Trophoblast cell (in vitro differentiated cells and primary cell): Measurements from ENCODE around the gene PHF12.

Experiments used
- DNase-seq, 2 donors: peaks; one replicate each; pipeline ENCODE4 v3.0.0-alpha.2; 2016
- H2AFZ ChIP-seq: 2 replicates; pipeline ENCODE4 v1.6.1; 2013; ENCODE audit warnings: low read length, moderate library complexity, mild to moderate bottlenecking; ENCODE audit not compliant: insufficient read depth, poor library complexity
- H2AK5ac ChIP-seq: 2 replicates; pipeline ENCODE4 v1.6.1; 2013; ENCODE audit warnings: mild to moderate bottlenecking, low read length
- H2BK120ac ChIP-seq: 2 replicates; pipeline ENCODE4 v1.6.1; 2013; ENCODE audit warnings: low read length, mild to moderate bottlenecking, moderate library complexity; ENCODE audit not compliant: insufficient read depth, poor library complexity
- H2BK12ac ChIP-seq: 2 replicates; pipeline ENCODE4 v1.6.1; 2013; ENCODE audit warnings: mild to moderate bottlenecking, low read length, moderate library complexity
- H2BK5ac ChIP-seq: 2 replicates; pipeline ENCODE4 v1.6.1; 2013; ENCODE audit warnings: low read length, low read depth, moderate library complexity, mild to moderate bottlenecking; ENCODE audit not compliant: poor library complexity
- H3K14ac ChIP-seq: 2 replicates; pipeline ENCODE4 v1.6.1; 2013; ENCODE audit warnings: mild to moderate bottlenecking, low read length
- H3K18ac ChIP-seq: 2 replicates; pipeline ENCODE4 v1.6.1; 2013; ENCODE audit warnings: mild to moderate bottlenecking, low read length
- H3K23ac ChIP-seq: 2 replicates; pipeline ENCODE4 v1.6.1; 2013; ENCODE audit warnings: low read length
- H3K27ac ChIP-seq: 2 replicates; pipeline ENCODE4 v1.5.1; 2013; ENCODE audit warnings: low read depth, mild to moderate bottlenecking, inconsistent platforms, low read length, moderate library complexity
- H3K27me3 ChIP-seq: 2 replicates; pipeline ENCODE4 v1.6.1; 2013; ENCODE audit warnings: inconsistent platforms, mild to moderate bottlenecking, low read length, moderate library complexity; ENCODE audit not compliant: insufficient read depth
- H3K36me3 ChIP-seq, 2 experiments: 1 replicate in 1 of 2; 2 replicates in 1 of 2; pipeline ENCODE4 v1.6.1; 2013; ENCODE audit warnings: low read length in 2 of 2, mild to moderate bottlenecking in 2 of 2, moderate library complexity in 1 of 2; ENCODE audit not compliant: insufficient read depth in 2 of 2, control insufficient read depth in 1 of 2
- H3K4ac ChIP-seq: 2 replicates; pipeline ENCODE4 v1.6.1; 2013; ENCODE audit warnings: low read depth, mild to moderate bottlenecking, low read length, moderate library complexity
- H3K4me1 ChIP-seq, 2 experiments: 1 replicate in 1 of 2; 2 replicates in 1 of 2; pipeline ENCODE4 v1.6.1; 2013; ENCODE audit warnings: low read length in 2 of 2, mild to moderate bottlenecking in 2 of 2, moderate library complexity in 1 of 2; ENCODE audit not compliant: insufficient read depth in 2 of 2, control insufficient read depth in 1 of 2
- H3K4me2 ChIP-seq: 2 replicates; pipeline ENCODE4 v1.6.1; 2013; ENCODE audit warnings: inconsistent platforms, mild to moderate bottlenecking, low read length, moderate library complexity
- H3K4me3 ChIP-seq: 2 replicates; pipeline ENCODE4 v1.5.1; 2013; ENCODE audit warnings: mild to moderate bottlenecking, low read depth, low read length, inconsistent platforms
- H3K79me1 ChIP-seq: one replicate; pipeline ENCODE4 v1.6.1; 2013; ENCODE audit warnings: low read length
- H3K79me2 ChIP-seq: 2 replicates; pipeline ENCODE4 v1.6.1; 2013; ENCODE audit warnings: low read length, mild to moderate bottlenecking; ENCODE audit not compliant: control insufficient read depth, insufficient read depth, poor library complexity
- H3K9ac ChIP-seq: 2 replicates; pipeline ENCODE4 v1.6.1; 2013; ENCODE audit warnings: mild to moderate bottlenecking, low read length
- H3K9me3 ChIP-seq: 2 replicates; pipeline ENCODE4 v1.6.1; 2013; ENCODE audit warnings: low read depth, mild to moderate bottlenecking, control low read depth, inconsistent platforms, low read length; ENCODE audit not compliant: insufficient read depth
- H4K12ac ChIP-seq: 2 replicates; pipeline ENCODE4 v1.6.1; 2013; ENCODE audit warnings: low read depth, mild to moderate bottlenecking, low read length, moderate library complexity
- H4K8ac ChIP-seq: 2 replicates; pipeline ENCODE4 v1.6.1; 2013; ENCODE audit warnings: low read depth, mild to moderate bottlenecking, low read length, moderate library complexity
- H4K91ac ChIP-seq: one replicate; pipeline ENCODE4 v1.6.1; 2013; ENCODE audit warnings: low read depth, mild to moderate bottlenecking, low read length, moderate library complexity
- WGBS: extraction: QIAGEN DNeasy Blood & Tissue Kit; methylation state at CpG from one replicate; pipeline ENCODE4 v1.1.7; 2013; ENCODE audit warnings: missing lambda C conversion rate; ENCODE audit not compliant: insufficient read length, insufficient coverage; ENCODE audit errors: extremely low coverage; 5-methylcytosine and 5-hydroxymethylcytosine counted together

PHF12 gene

GRCh38 chr17:28862561-28862960 lies 88.8 kb downstream of the PHF12 start:
- Histone ChIP-seq H3K9me3 (peaks cover 2% of the 10 kb centered on the region), H3K4ac (no peak overlapping the region), H3K4me3 (no peak overlapping the region), H3K27me3 (no peaks in the 10 kb centered on the region), H3K4me1 (peaks cover 0 to 2% of the 10 kb centered on the region in 2 experiments), H2BK5ac (no peak overlapping the region), H2AFZ (no peak overlapping the region), H2BK12ac (no peak overlapping the region), H3K9ac (no peak overlapping the region), H2AK5ac (no peak overlapping the region), H3K79me2 (no peaks in the 10 kb centered on the region), H3K14ac (no peak overlapping the region), H4K12ac (no peak overlapping the region), H2BK120ac (no peak overlapping the region), H3K4me2 (no peak overlapping the region), H3K27ac (no peak overlapping the region), H3K36me3 (peaks cover 19 to 27% of the 10 kb centered on the region in 2 experiments), H3K79me1 (no peaks in the 10 kb centered on the region), H3K18ac (no peak overlapping the region), H3K23ac (no peak overlapping the region), H4K8ac (no peak overlapping the region), H4K91ac (no peak overlapping the region)
- DNase-seq: no peak
- WGBS: no CpG with 5 or more reads among the region's 3 CpGs

- no peaks in the 10 kb centered on the region for H3K27me3 ChIP-seq
- WGBS: no CpG with 5 or more reads among the region's 8 CpGs
- H3K4ac ChIP-seq: no peak overlapping the region
- H2BK120ac ChIP-seq: no peak overlapping the region
- H2AK5ac ChIP-seq: no peak overlapping the region
- no peak overlapping the region for H2BK5ac ChIP-seq
- no peak overlapping the region for H2AFZ ChIP-seq
- no peak overlapping the region for H3K4me2 ChIP-seq
- no peak overlapping the region for H3K18ac ChIP-seq
- H3K36me3 ChIP-seq: peaks cover 21 to 31% of the 10 kb centered on the region in 2 experiments
- H4K8ac ChIP-seq: no peak overlapping the region
- no peak for DNase-seq
- H3K27ac ChIP-seq: no peak overlapping the region
- H3K14ac ChIP-seq: no peak overlapping the region
- no peak overlapping the region for H4K12ac ChIP-seq
- no peak overlapping the region for H3K9ac ChIP-seq
- H3K79me2 ChIP-seq: no peaks in the 10 kb centered on the region
- H3K4me3 ChIP-seq: no peak overlapping the region
- H3K79me1 ChIP-seq: no peaks in the 10 kb centered on the region
- H3K23ac ChIP-seq: no peak overlapping the region
- peaks cover 2% of the 10 kb centered on the region for H3K9me3 ChIP-seq
- peaks cover 0 to 2% of the 10 kb centered on the region in 2 experiments for H3K4me1 ChIP-seq
- no peak overlapping the region for H2BK12ac ChIP-seq
- H4K91ac ChIP-seq: no peak overlapping the region
These were observed 89.7 kb downstream of the PHF12 start for GRCh38 chr17:28861393-28862203.

GRCh38 chr17:28860363-28860808 lies 90.9 kb downstream of the PHF12 start:
- no peak overlapping the region for H3K18ac ChIP-seq
- peaks cover 2% of the 10 kb centered on the region for H3K9me3 ChIP-seq
- peaks cover 0 to 3% of the 10 kb centered on the region in 2 experiments for H3K4me1 ChIP-seq
- no peak overlapping the region for H2AK5ac ChIP-seq
- DNase-seq: no peak
- no peaks in the 10 kb centered on the region for H3K27me3 ChIP-seq
- H3K4me2 ChIP-seq: no peak overlapping the region
- H4K12ac ChIP-seq: no peak overlapping the region
- H4K8ac ChIP-seq: no peak overlapping the region
- H3K27ac ChIP-seq: no peak overlapping the region
- no peak overlapping the region for H3K4me3 ChIP-seq
- H3K79me2 ChIP-seq: no peaks in the 10 kb centered on the region
- H3K4ac ChIP-seq: no peak overlapping the region
- H3K9ac ChIP-seq: no peak overlapping the region
- H3K36me3 ChIP-seq: peaks cover 25 to 36% of the 10 kb centered on the region in 2 experiments
- H2BK5ac ChIP-seq: no peak overlapping the region
- H4K91ac ChIP-seq: no peak overlapping the region
- no peak overlapping the region for H3K14ac ChIP-seq
- no peak overlapping the region for H2AFZ ChIP-seq
- no peak overlapping the region for H2BK12ac ChIP-seq
- H3K23ac ChIP-seq: no peak overlapping the region
- H3K79me1 ChIP-seq: no peaks in the 10 kb centered on the region
- no peak overlapping the region for H2BK120ac ChIP-seq
- no CpG with 5 or more reads among the region's 4 CpGs for WGBS

GRCh38 chr17:28858801-28859355 lies 92.4 kb downstream of the PHF12 start:
- WGBS: no CpG with 5 or more reads among the region's 2 CpGs
- H3K36me3 ChIP-seq: peaks cover 25 to 36% of the 10 kb centered on the region in 2 experiments
- H2BK12ac ChIP-seq: no peak overlapping the region
- no peak overlapping the region for H4K8ac ChIP-seq
- no peak overlapping the region for H3K4me2 ChIP-seq
- H3K27ac ChIP-seq: no peak overlapping the region
- H2BK5ac ChIP-seq: no peak overlapping the region
- no peak overlapping the region for H2BK120ac ChIP-seq
- no peaks in the 10 kb centered on the region for H3K27me3 ChIP-seq
- no peak overlapping the region for H2AFZ ChIP-seq
- no peak overlapping the region for H3K9ac ChIP-seq
- H2AK5ac ChIP-seq: no peak overlapping the region
- peaks cover 0 to 6% of the 10 kb centered on the region in 2 experiments for H3K4me1 ChIP-seq
- no peak overlapping the region for H3K23ac ChIP-seq
- no peak overlapping the region for H3K4ac ChIP-seq
- no peak overlapping the region for H4K91ac ChIP-seq
- H3K4me3 ChIP-seq: no peak overlapping the region
- no peak for DNase-seq
- H3K79me1 ChIP-seq: peaks cover 6% of the 10 kb centered on the region
- H3K14ac ChIP-seq: no peak overlapping the region
- H3K9me3 ChIP-seq: peaks cover 2% of the 10 kb centered on the region
- no peak overlapping the region for H4K12ac ChIP-seq
- no peak overlapping the region for H3K18ac ChIP-seq
- H3K79me2 ChIP-seq: peaks cover 3% of the 10 kb centered on the region
